Glutamatergic neuron (in vitro differentiated cells): ENCODE measurements around the gene DPP9. TPM values are rescaled to one million over a fixed set of nuclear protein-coding genes. Genes with fewer than 3 reads are reported as not detected.

Experiments used
- DNase-seq: peaks from one replicate; pipeline ENCODE4 v3.0.0; 2022
- H3K27ac Mint-ChIP-seq: one replicate; pipeline ENCODE4 v1.8.0; 2020; ENCODE audit warnings: mild to moderate bottlenecking, mixed read lengths, inconsistent platforms; ENCODE audit not compliant: unreplicated experiment
- H3K27me3 Mint-ChIP-seq: one replicate; pipeline ENCODE4 v1.8.0; 2020; ENCODE audit warnings: mild to moderate bottlenecking, moderate library complexity, mixed read lengths, inconsistent platforms; ENCODE audit not compliant: unreplicated experiment
- H3K36me3 Mint-ChIP-seq: one replicate; pipeline ENCODE4 v1.8.0; 2020; ENCODE audit warnings: mild to moderate bottlenecking, mixed read lengths, inconsistent platforms; ENCODE audit not compliant: unreplicated experiment
- H3K4me1 Mint-ChIP-seq: one replicate; pipeline ENCODE4 v1.8.0; 2020; ENCODE audit warnings: mild to moderate bottlenecking, low read depth, mixed read lengths, inconsistent platforms; ENCODE audit not compliant: unreplicated experiment
- H3K4me3 Mint-ChIP-seq: one replicate; pipeline ENCODE4 v1.8.0; 2020; ENCODE audit warnings: mild to moderate bottlenecking, mixed read lengths, inconsistent platforms; ENCODE audit not compliant: unreplicated experiment
- H3K9me3 Mint-ChIP-seq: one replicate; pipeline ENCODE4 v1.8.0; 2020; ENCODE audit warnings: mild to moderate bottlenecking, moderate library complexity, mixed read lengths, inconsistent platforms; ENCODE audit not compliant: unreplicated experiment
- long read RNA-seq: library from polyadenylated mRNA; unstranded; transcript quantifications from one replicate; pipeline ENCODE4 v2.0.0, GENCODE V29; 2020; ENCODE audit not compliant: unreplicated experiment
- total RNA-seq: library from RNA; stranded (reverse); fragmentation: NEBNext Ultra II Directional; extraction: Animal tissue kit (Norgen Biotek cat#: 25700); gene quantifications from one replicate; pipeline ENCODE4 v1.2.1, GENCODE V29; 2021; ENCODE audit not compliant: unreplicated experiment
- TF ChIP-seq, protein P1 (sequence below): fragments of 200-600 bp; sonication (generic); IDR thresholded peaks from one replicate; pipeline ENCODE4 v1.5.0; 2021; ENCODE audit not compliant: partially characterized antibody, unreplicated experiment

Gene DPP9
- total RNA-seq = 44.8 TPM
- long read RNA-seq, full-length matches to known transcripts = 5 of 13 reads
- long read RNA-seq, partial matches to known transcripts = 7 of 13 reads
- long read RNA-seq, other reads (novel, unspliced or antisense) = 1 of 13 reads

DNA sequence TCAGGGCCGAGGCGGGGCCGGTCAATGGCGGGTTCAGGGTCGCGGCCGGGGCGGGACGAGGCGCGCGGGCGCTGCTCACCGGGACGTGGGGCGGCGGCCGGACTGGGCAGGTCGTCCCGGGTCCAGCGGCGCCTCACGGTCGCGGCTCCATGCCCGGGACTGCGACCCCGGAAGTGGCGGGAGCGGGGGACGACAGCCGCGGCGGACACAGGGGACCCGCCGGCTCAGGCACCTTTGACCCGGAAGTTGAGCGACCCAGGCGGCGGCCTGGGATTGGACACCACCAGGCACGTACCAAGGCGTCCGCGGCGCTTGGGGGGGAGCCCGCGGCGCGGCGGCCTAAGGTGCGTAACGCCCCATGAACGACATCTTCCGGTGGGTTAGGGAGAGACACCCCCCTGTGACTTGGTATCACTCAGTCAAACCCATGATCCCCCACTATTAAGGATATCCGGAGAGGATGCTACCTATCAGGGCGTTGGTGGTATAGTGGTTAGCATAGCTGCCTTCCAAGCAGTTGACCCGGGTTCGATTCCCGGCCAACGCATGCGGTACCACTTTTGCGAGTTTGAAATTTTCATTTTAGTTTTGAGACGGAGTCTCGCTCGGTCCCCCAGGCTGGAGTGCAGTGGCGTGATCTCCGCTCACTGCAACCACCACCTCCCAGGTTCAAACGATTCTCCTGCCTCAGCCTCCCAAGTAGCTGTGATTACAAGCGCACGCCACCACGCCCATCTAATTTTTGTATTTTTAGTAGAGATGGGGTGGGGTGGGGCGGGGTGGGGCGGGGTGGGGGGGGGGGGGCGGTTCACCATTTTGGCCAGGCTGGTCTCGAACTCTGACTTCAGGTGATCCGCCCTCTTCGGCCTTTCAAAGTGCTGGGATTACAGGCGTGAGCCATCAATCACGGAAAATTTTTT is at the start of gene DPP9:
Gene DPP9, minus strand, starts transcription at position 248 of the 920 bp plus-strand sequence. CDS start 3,936 bp downstream, outside the sequence.
- Mint-ChIP-seq H3K27me3 (peaks cover 23% of the 10 kb centered on the region), H3K4me3 (peak within 1 kb of the TSS; percentile 96), H3K9me3 (peaks cover 18% of the 10 kb centered on the region), H3K36me3 (peaks cover 5% of the 10 kb centered on the region), H3K4me1 (peaks cover 2% of the 10 kb centered on the region), H3K27ac (peak within 1 kb of the TSS; percentile 90)
- peak; percentile 96 for DNase-seq
- TF ChIP-seq, protein P1, sequence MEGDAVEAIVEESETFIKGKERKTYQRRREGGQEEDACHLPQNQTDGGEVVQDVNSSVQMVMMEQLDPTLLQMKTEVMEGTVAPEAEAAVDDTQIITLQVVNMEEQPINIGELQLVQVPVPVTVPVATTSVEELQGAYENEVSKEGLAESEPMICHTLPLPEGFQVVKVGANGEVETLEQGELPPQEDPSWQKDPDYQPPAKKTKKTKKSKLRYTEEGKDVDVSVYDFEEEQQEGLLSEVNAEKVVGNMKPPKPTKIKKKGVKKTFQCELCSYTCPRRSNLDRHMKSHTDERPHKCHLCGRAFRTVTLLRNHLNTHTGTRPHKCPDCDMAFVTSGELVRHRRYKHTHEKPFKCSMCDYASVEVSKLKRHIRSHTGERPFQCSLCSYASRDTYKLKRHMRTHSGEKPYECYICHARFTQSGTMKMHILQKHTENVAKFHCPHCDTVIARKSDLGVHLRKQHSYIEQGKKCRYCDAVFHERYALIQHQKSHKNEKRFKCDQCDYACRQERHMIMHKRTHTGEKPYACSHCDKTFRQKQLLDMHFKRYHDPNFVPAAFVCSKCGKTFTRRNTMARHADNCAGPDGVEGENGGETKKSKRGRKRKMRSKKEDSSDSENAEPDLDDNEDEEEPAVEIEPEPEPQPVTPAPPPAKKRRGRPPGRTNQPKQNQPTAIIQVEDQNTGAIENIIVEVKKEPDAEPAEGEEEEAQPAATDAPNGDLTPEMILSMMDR = peak; percentile 52

DNA sequence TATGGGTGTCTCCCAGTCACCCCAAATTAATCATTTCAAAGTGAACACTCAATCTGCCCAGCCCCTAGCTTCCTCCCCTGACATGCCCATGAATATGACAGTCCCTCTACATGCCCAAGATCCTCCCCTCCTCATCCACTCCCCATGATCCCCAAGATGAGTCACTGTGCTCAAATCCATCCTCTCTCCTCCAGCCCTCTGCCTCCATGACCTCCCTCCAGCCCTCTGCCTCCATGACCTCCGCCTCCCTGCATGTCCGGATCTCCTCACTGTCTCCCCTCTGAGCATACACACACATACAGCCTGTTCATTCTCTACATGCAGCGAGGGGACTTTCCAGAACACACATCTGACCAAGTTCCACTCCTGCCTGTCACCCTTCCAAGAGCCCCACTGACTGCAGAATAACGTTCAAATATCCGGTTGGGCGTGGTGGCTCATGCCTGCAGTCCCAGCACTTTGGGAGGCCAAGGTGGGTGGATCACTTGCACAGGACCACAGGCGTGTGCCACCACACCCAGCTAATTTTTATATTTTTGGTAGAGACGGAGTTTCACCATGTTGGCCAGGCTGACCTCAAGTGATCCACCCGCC is 49.5 kb upstream of the DPP9 start:
- Mint-ChIP-seq H3K9me3 (peaks cover 13% of the 10 kb centered on the region), H3K36me3 (no peaks in the 10 kb centered on the region), H3K4me1 (peaks cover 19% of the 10 kb centered on the region), H3K27me3 (peaks cover 23% of the 10 kb centered on the region), H3K27ac (peak overlapping the region; percentile 1), H3K4me3 (peak overlapping the region; percentile 53)
- no peak for DNase-seq
- TF ChIP-seq, protein P1 = no peak

DNA sequence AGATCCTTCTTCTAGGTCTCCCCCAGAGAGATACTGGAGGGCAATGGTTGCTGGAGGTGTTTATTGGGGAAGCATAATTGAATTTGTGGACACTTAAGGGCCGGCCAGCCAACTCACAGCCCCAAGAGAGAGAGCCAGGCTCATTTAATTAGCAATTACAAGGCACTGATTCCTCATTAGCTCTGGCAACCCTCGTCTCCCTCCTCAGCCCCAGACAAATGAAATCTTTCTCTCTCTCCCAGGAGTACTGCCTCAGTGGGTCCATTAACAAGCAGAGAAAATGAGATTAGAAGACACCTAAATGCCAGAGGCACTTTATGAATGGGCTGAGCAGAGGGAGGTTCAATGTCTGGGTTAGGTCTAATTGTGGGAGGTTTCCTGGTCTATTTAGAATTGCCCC is 48.9 kb upstream of the DPP9 start:
- no peak for DNase-seq
- no peak overlapping the region for H3K27ac Mint-ChIP-seq
- H3K4me1 Mint-ChIP-seq = peaks cover 19% of the 10 kb centered on the region
- H3K27me3 Mint-ChIP-seq = peaks cover 24% of the 10 kb centered on the region
- TF ChIP-seq, protein P1 = no peak
- H3K9me3 Mint-ChIP-seq = peaks cover 13% of the 10 kb centered on the region
- H3K36me3 Mint-ChIP-seq = no peaks in the 10 kb centered on the region
- no peak overlapping the region for H3K4me3 Mint-ChIP-seq

DNA sequence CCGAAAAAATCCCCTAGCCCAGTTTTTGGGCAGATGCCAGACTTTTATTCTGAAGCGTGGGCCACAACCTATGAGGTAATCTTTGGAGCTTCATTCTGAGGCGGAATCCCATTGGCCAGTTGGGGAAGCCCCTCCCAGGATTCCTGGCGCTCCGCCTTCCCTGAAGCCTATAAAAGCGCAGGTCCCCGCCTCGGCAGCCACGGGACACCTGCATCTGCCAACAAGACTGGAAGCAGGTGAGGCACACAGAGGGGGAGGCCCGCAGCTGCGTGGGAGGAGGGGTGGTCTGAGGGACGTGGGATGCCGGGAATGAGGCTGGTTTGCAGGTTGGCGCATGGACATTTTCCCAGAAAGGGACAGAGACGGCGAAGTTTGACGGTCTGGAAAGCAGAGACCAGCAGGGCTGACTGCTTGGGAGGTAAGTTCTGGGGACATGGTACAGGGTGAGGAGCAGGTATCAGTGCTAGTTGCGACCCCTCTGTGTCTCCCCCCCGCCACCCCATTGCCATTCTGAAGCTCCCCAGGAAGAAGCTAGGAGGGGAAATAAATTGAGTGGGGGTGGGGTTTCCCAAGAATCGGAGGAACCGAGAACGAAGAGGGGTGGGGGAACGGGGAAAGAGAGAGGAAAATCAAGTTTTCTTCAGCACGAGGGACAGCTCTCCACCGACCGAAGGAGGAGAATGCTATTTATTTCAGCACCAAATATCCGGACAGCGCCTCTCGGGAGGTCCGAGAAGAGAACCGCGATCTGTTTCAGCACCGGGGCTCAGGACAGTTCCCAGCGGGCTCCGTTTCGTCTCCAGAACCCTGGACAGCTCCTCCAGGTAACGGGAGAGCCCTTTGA is 45.5 kb upstream of the DPP9 start:
- Mint-ChIP-seq H3K27ac (no peak overlapping the region), H3K36me3 (no peaks in the 10 kb centered on the region)
- TF ChIP-seq, protein P1 = no peak

More for the DNA sequence above, 45.5 kb upstream of the DPP9 start:
- H3K27me3 Mint-ChIP-seq = peaks cover 22% of the 10 kb centered on the region
- peaks cover 19% of the 10 kb centered on the region for H3K4me1 Mint-ChIP-seq
- H3K9me3 Mint-ChIP-seq = peaks cover 14% of the 10 kb centered on the region
- H3K4me3 Mint-ChIP-seq = peak overlapping the region; percentile 69
- DNase-seq = peak; percentile 72
